ENCODE measurements around the gene SSR2.
A peak's percentile ranks its signal among the peaks of the same experiment; 100 is the strongest.
"Not testable (repeated sequence)": the region's sequence is repeated elsewhere in the genome, so short reads cannot be mapped to it uniquely, and the experiment has no call there.

SSR2 gene

GRCh38 chr1:155989242-155990004 lies 31.3 kb downstream of the SSR2 start:
- DNase-seq: peak; percentile 73 to 77

DNA sequence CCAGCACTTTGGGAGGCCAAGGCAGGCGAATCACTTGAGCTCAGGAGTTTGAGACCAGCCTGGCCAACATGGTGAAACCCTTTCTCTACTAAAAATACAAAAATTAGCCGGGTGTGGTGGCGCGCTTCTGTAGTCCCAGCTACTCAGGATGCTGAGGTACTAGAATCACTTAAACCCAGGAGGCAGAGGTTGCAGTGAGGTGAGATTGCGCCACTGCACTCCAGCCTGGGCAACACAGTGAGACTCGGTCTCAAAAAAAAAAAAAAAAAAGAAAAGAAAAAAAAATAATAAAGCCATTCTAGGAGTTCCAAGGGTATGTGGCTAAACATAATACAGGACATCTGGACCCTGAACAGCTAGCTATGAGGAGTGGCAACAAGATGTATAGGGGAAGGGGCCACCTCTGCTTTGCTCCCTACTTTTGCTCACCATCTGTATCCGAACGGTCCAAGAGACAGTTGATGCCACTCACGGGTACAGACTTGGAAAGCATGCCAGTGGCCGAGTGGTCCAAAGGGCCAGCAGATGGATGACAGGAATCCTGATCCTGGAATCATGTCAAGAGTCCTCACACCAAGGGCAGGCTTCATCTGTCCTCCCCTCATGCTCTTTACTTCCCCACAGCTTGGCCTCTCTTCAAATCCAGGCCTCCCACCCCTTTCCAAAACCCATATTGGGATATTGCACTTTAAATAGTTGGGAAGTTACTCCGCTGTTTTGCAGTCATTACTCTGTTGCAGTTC lies 35.7 kb downstream of the SSR2 start:
- not testable (repeated sequence) for DNase-seq

DNA sequence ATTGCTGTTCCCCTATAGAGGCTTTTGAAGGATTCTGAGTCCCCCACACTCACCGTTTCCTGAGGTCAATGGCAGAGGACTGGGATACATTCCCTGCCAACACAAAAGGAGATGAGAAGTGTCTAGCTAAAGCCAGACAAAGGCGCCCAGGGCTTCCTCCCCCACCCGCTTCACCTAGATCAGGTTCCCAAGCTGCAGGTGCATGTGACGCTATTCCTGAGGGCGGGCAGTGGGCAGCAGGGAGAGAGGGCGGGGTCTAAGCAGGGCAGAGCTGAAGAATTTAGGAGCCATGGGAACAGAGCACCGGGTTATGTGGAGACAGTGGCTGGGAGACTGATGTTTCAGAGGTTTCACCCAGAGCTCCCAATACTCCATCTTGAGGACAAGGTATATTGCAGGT lies 36.4 kb downstream of the SSR2 start:
- DNase-seq: peak in 1 of 2 experiments; percentile 52

- DNase-seq: peak in 1 of 2 experiments; percentile 60
These were observed 37.3 kb downstream of the SSR2 start for GRCh38 chr1:155983191-155984024.

GRCh38 chr1:155982106-155982505 lies 38.6 kb downstream of the SSR2 start:
- DNase-seq: no peak

DNA sequence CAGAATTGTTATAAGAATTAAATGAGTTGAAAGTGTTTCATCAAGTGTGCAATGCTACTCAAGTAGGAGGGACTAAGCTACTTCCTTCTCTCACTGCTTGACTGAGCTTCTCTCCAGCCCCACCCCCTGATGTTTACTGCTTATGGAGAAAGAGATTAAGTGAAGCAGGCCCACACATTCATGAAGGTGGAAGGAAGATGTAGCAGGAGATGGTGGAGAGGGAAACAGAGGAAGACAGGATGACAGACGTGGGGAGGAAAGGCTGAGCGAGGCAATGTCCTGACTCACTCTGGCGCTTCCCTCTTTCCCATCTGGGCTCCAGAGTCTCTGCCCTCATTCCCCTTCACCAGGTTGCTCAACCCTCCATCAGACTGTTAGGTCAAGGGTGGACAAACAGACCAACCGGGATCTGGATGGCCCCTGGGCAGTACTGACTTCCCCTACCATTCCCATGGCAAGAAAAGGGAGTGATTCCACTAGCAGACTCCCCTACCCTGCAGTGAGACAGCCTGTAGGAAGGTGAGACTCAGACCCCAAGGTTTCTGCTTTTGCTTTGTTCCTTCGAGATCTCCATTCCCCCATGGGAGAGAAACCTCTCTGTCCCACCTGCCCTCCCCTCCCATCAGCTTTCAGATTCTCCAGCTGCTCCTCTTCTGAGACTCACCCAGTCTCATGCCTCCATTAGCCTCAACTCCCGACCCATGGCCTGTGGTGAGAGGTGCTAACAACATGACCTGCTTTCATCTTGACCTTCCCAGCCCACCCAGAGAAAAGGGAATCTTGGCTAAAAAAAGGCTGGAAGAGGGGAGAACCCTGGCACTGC lies 39.3 kb downstream of the SSR2 start:
- no peak for DNase-seq

GRCh38 chr1:155979597-155980343 lies 41.0 kb downstream of the SSR2 start:
- DNase-seq: no peak

DNA sequence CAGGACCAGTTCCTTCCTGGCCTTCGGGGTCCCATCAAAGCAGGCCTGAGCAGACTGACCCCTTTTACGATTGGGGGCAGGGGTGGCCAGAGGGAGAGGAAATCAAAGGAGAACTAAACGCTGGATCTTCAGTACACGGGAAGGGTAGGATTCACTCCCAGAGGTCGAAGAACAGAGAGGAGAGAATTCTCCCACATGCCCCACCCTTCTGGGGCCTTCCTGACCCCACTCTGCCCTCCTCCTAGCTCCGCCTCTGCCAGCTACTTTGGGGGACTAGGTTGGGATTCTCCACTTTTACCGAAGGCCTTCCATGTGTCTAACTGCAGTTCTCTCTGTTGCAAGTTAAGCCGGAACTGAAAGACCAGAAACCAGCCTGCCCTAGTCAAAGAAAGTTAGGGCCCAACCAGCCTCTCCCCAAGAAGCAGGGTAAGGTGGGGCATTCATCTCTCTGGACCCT lies 41.8 kb downstream of the SSR2 start:
- no peak for DNase-seq

DNA sequence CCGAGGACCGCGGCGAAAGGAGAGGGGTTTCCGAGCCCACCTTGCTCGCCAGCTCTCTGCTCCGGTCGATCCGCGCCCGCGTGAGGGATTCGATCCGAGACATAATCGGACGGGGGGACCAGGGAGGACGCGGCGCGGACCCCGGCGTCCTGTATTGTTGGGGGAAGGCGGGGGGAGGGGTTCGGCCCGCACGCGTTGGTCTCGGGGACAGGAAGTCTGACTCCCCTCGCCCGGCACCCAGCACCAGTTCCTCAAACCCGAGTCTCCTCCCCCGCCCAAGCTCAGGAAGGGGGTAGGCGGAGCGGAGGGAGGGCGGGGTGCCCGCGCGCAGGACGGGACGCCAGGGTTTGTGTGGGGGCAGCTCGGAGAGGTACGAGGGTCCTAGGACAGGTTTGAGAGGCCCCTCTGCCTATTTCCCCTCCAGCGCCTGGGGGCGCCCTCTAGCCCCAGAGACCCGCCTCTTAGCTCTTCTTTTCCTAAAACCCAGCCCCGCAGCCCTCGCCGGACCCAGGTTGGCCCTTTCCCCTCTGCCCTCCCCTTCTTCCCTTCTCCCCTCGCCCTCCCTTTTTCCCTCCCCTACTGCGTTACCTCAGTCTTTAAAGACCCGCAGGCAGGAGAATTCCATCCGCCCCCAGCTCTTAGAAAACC lies 42.3 kb downstream of the SSR2 start, which contains the start of gene ARHGEF2:
ARHGEF2 (minus strand) TSS at position 223 of the 648 bp plus-strand sequence; CDS start at position 103, 120 bp downstream.
- peak; percentile 79 to 84 for DNase-seq

DNA sequence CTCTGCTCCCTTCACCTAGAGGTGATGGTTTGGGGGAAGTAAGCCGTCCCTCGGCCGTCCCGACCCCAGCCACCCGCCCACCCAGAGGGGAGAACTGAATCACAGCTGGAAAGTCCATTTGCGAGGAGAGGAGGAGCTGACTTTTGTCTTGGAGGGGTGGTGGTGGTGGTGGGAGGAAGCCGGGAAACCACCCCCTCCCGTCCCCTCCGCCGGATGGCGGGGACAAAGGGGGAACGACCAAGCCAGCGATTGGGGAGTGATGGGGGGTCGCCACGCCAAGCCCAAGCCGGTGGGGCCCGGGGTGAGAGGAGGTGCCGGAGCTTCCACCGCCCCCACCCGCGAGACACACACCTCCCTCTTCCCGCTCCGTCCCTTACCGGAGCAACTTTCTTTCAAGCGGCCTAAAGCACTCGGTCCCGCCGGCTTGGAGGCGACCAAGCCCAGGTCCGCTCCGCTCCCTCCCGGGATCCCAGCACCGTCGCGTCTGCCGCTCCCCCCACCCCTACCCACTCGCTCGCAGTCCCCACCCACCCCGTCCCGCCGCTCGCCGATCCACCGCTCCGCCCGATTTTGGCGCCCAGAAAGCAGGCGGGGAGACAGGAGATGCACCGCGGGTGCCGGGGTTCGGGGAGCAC lies 42.9 kb downstream of the SSR2 start:
- DNase-seq: peak; percentile 39 to 40

- DNase-seq: peak; percentile 49 to 51
These were observed 43.6 kb downstream of the SSR2 start for GRCh38 chr1:155976913-155977689.

- DNase-seq: peak; percentile 93 to 94
These were observed 44.5 kb downstream of the SSR2 start for GRCh38 chr1:155976062-155976912.

- DNase-seq: no peak
These were observed 45.2 kb downstream of the SSR2 start for GRCh38 chr1:155975375-155976061.

DNA sequence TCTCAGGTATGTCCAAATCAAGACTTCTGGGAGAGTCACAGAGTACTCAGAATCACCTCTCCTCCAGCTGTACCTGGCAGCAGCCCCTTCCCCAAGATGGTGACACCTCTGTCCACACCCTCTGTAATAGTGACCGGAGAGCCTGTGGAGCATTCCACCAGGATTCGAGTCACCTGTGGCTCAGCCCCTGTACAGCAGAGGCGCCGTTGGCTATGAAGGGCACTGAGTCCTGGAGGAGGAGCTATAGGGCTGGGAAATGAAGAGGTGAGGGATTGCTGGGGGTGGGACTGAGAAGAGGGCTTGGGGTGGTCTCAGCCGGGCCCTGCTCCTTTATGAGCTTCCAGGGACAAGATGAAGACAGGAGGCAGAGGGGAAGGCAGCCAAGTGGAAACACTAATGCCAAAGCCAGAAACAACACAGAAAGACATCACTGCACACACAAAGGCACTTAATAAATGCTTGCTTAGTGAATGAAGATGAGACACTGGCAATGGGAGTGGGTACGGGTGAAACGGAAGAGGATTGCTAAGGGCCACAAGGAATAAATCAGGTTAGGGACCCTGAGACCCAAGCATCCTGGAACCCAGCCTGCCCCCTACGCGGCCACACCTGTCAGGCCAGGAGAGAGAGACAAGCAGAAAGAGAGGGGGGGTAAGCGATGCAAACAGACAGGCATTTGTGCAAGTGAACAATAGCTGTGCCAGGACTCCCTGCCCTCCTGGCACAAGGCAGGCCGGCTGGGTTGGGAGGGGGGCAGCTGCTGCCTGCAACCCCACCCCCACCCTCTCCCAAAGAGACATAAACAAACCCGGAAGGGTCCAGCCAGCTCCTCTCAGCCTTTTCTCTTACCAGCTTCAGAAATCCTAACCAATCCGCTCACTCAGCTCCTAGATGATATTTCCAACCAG lies 46.3 kb downstream of the SSR2 start:
- peak; percentile 81 to 93 for DNase-seq

GRCh38 chr1:155973723-155974122 lies 47.0 kb downstream of the SSR2 start:
- no peak for DNase-seq

DNA sequence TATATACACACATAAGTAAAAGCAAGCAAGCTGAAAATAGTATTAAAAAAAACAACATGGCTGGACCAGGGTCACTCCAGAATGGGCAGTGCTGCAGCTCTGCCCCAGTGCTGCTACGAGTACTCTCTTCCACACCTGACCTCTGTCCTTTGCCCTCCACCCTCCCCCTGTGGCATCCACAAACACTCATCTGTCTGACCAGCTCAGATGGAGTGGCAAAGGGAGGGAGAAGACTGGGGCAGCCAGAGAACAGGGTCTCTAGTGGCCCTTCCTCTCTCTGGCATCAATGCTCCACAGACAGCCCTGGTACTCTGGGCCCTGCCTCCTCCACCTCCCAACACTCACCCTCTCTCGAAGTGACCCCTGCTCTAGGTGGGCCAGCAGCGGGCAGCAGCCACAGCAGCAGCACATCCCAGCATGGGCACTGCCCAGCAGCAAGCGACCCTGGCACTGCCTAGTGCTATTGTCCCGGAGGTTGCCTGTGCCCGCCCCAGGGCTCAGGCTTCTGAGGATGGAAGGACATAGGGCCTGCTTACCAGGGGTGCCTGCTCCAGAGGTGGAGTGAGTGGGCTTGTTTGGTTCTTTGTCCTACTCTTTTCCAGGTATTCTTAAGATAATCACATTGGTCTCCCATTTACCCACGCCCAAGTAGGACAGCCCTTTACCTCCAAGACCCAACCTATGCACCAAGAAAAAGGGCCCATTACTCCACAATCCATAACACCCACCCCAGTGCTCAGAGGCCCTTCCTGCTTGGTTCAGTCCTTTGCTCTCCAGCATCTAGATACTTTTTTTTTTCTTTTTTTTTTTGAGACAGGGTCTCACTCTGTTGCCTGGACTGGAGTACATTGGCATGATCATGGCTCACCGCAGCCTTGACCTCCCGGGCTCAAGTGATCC lies 48.6 kb downstream of the SSR2 start:
- DNase-seq: no peak
